Testis (tissue), 2 donors: ENCODE data around the gene SIGLEC10.

ENCODE experiments used
- POLR2A ChIP-seq: fragments of 450-650 bp; IDR thresholded peaks from one replicate; pipeline ENCODE4 v1.6.1; 2017; ENCODE audit warnings: antibody characterized with exemption, mild to moderate bottlenecking, moderate library complexity
- TF ChIP-seq, protein P1 (sequence below), 3 experiments: fragments of 450-650 bp in 2 of 3; fragments of 200-600 bp in 1 of 3; sonication (generic) in 1 of 3; IDR thresholded peaks; one replicate each; pipeline ENCODE4 v1.5.1; 2016 to 2019; ENCODE audit warnings: antibody characterized with exemption in 3 of 3, mild to moderate bottlenecking in 2 of 3, moderate library complexity in 1 of 3

- TF ChIP-seq, protein P1, sequence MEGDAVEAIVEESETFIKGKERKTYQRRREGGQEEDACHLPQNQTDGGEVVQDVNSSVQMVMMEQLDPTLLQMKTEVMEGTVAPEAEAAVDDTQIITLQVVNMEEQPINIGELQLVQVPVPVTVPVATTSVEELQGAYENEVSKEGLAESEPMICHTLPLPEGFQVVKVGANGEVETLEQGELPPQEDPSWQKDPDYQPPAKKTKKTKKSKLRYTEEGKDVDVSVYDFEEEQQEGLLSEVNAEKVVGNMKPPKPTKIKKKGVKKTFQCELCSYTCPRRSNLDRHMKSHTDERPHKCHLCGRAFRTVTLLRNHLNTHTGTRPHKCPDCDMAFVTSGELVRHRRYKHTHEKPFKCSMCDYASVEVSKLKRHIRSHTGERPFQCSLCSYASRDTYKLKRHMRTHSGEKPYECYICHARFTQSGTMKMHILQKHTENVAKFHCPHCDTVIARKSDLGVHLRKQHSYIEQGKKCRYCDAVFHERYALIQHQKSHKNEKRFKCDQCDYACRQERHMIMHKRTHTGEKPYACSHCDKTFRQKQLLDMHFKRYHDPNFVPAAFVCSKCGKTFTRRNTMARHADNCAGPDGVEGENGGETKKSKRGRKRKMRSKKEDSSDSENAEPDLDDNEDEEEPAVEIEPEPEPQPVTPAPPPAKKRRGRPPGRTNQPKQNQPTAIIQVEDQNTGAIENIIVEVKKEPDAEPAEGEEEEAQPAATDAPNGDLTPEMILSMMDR (IDR thresholded peaks at IDR 0.05) = no peak
- no peak for TF ChIP-seq POLR2A
Measured at GRCh38 chr19:51460164-51460992, 42.9 kb upstream of the SIGLEC10 start.
